Esophagus squamous epithelium (tissue), 4 donors: ENCODE measurements around the gene SYT2.

Experiments used
- CTCF ChIP-seq, 6 experiments: fragments of 450-650 bp in 4 of 6; fragments of 200-600 bp in 2 of 6; sonication (generic) in 2 of 6; IDR thresholded peaks; one replicate each; pipeline ENCODE4 v1.5.1; 2016 to 2019; ENCODE audit warnings: antibody characterized with exemption in 6 of 6, mild to moderate bottlenecking in 4 of 6, moderate library complexity in 4 of 6
- POLR2A ChIP-seq, 4 donors: fragments of 450-650 bp; IDR thresholded peaks; one replicate each; pipeline ENCODE4 v1.6.1; 2017; ENCODE audit warnings: antibody characterized with exemption in 4 of 4, mild to moderate bottlenecking in 4 of 4, moderate library complexity in 3 of 4

DNA sequence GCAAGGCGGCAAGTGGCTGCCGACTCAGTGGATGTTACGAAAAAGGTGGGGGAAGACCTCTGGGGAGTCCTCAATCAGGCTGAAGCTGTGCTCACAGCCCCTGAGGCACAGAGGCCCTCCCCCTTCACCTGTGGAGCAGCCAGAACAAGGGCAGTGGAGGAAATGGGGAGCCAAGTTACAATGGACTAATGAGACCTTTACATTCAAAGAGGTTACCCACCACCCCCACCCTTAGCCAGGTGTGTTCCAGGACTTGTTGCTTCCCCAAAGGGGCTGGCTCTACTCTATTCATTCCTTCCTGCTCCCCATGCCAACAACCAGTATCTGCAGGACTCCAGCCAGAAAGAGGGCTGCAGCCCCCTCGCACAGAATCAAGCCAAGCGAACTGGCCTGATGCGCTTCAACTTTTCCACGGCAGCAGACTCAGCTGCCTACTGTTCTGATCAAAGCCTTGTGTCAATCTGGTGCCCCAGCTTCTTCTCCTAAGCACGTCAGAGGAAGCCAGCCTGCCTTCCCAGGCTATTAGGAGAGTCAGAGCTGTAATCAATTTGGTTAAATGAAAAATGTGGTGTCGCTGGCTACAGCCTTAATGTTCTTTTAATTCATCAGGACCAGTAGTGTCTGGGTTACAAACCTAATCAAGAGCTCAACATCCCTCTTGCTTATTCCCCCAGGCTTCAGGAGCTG is 1.8 kb upstream of the SYT2 start:
- TF ChIP-seq POLR2A (IDR thresholded peaks at IDR 0.05) (no peak), CTCF (IDR thresholded peaks at IDR 0.05) (no peak)
